GM12878 (cell line): Measurements from ENCODE around the gene TMEM209. TPM values are rescaled to one million over a fixed set of nuclear protein-coding genes. Genes with fewer than 3 reads are reported as not detected.

Experiments
- CREB1 ChIP-seq: IDR thresholded peaks from 2 replicates; pipeline ENCODE4 v1.6.1; 2012; ENCODE audit warnings: low read depth, mild to moderate bottlenecking, inconsistent platforms
- E4F1 ChIP-seq: fragments of 450-650 bp; IDR thresholded peaks from 2 replicates; pipeline ENCODE4 v1.6.1; 2018; ENCODE audit warnings: borderline replicate concordance, mild to moderate bottlenecking; ENCODE audit not compliant: partially characterized antibody
- EP300 ChIP-seq, 2 experiments: fragments of 150-350 bp in 1 of 2; IDR thresholded peaks; 2 replicates each; pipeline ENCODE4 v1.6.1; 2011 to 2012; ENCODE audit warnings: low read depth in 2 of 2, low read length in 2 of 2, borderline replicate concordance in 1 of 2, improper control_type of control experiment in 1 of 2, inconsistent platforms in 1 of 2; ENCODE audit not compliant: control insufficient read depth in 1 of 2
- IKZF2 ChIP-seq, 2 experiments: fragments of 450-650 bp; IDR thresholded peaks; 2 replicates each; pipeline ENCODE4 v1.6.1; 2017; ENCODE audit warnings: mild to moderate bottlenecking in 2 of 2, moderate library complexity in 2 of 2
- MEF2B ChIP-seq: fragments of 450-650 bp; IDR thresholded peaks from 2 replicates; pipeline ENCODE4 v1.6.1; 2018; ENCODE audit warnings: mild to moderate bottlenecking, moderate library complexity; ENCODE audit not compliant: partially characterized antibody, poor library complexity, severe bottlenecking
- NFIC ChIP-seq: IDR thresholded peaks from 2 replicates; pipeline ENCODE4 v1.6.1; 2012; ENCODE audit warnings: low read depth, mild to moderate bottlenecking, inconsistent platforms, low read length, moderate library complexity
- NR2C1 ChIP-seq: fragments of 450-650 bp; IDR thresholded peaks from 2 replicates; pipeline ENCODE4 v1.6.1; 2017; ENCODE audit warnings: antibody characterized with exemption, mild to moderate bottlenecking, moderate library complexity
- PBX3 ChIP-seq: IDR thresholded peaks from 2 replicates; pipeline ENCODE4 v1.6.1; 2011; ENCODE audit warnings: mild to moderate bottlenecking, low read depth, low read length, moderate library complexity; ENCODE audit not compliant: insufficient replicate concordance
- PKNOX1 ChIP-seq: fragments of 450-650 bp; IDR thresholded peaks from 2 replicates; pipeline ENCODE4 v1.6.1; 2016; ENCODE audit warnings: mild to moderate bottlenecking
- RAD51 ChIP-seq: fragments of 450-650 bp; IDR thresholded peaks from 2 replicates; pipeline ENCODE4 v1.6.1; 2016; ENCODE audit warnings: moderate library complexity, mild to moderate bottlenecking, inconsistent platforms
- RELB ChIP-seq: fragments of 450-650 bp; IDR thresholded peaks from 2 replicates; pipeline ENCODE4 v1.6.1; 2017; ENCODE audit warnings: low read depth, mild to moderate bottlenecking, moderate library complexity
- RUNX3 ChIP-seq: IDR thresholded peaks from 2 replicates; pipeline ENCODE4 v1.6.1; 2012; ENCODE audit warnings: low read length, inconsistent platforms
- SIX5 ChIP-seq: IDR thresholded peaks from 2 replicates; pipeline ENCODE4 v1.6.1; 2011; ENCODE audit warnings: mild to moderate bottlenecking, low read depth, low read length, moderate library complexity; ENCODE audit not compliant: severe bottlenecking
- SMC3 ChIP-seq: IDR thresholded peaks from 2 replicates; pipeline ENCODE4 v1.6.1; 2011; ENCODE audit warnings: low read length, improper control_type of control experiment, borderline replicate concordance
- SUPT20H ChIP-seq: IDR thresholded peaks from 2 replicates; pipeline ENCODE4 v1.6.1; 2011; ENCODE audit warnings: low read depth, mild to moderate bottlenecking, low read length, moderate library complexity, borderline replicate concordance; ENCODE audit not compliant: control insufficient read depth
- ZBED1 ChIP-seq: IDR thresholded peaks from 2 replicates; pipeline ENCODE4 v1.6.1; 2016; ENCODE audit warnings: borderline replicate concordance
- ZBTB4 ChIP-seq: fragments of 450-650 bp; formaldehyde crosslinking; IDR thresholded peaks from 2 replicates; pipeline ENCODE4 v1.4.0; 2022; ENCODE audit warnings: mild to moderate bottlenecking, moderate library complexity
- ZZZ3 ChIP-seq: IDR thresholded peaks from 2 replicates; pipeline ENCODE4 v1.6.1; 2011; ENCODE audit warnings: low read depth; ENCODE audit not compliant: control insufficient read depth, insufficient read length
- polyA plus RNA-seq, 11 experiments: library from polyadenylated mRNA; depleted of rRNA in 4 of 11; unstranded in 6 of 11; stranded (reverse) in 5 of 11; fragments of >200 nt; fragmentation: Nextera tagmentation in 4 of 11; fragmentation: Illumina TruSeq in 1 of 11; extraction: Ambion mirVana in 4 of 11; extraction: Trizol in 1 of 11; gene quantifications; 1 replicate in 1 of 11; 2 replicates in 10 of 11; pipeline versions ENCODE4 v1.2.1 to v1.2.3, GENCODE V29; 2011 to 2016; ENCODE audit warnings: inconsistent platforms in 2 of 11, missing spikeins in 2 of 11, low read depth in 1 of 11
- total RNA-seq, 4 experiments: library from RNA; depleted of rRNA in 3 of 4; stranded (reverse); fragments of >200 nt in 3 of 4; fragmentation: Illumina TruSeq in 1 of 4; extraction: Trizol in 1 of 4; gene quantifications; 2 replicates each; pipeline versions ENCODE4 v1.2.1 to v1.2.3, GENCODE V29; 2013 to 2021

TMEM209 gene
- total and polyA plus RNA-seq, 10 of the 15 experiments (the other 5 are each of a cell fraction or from before 2014, with no cell fraction given), result 22.1 to 41.2 (median 35.1) TPM

- peak; percentile 72; the same call in 1 of the 2 replicates for TF ChIP-seq RELB
- peak in 1 of 2 experiments; percentile 61; a peak in 2 of 4 replicates for TF ChIP-seq IKZF2 (IDR thresholded peaks at IDR 0.05)
- TF ChIP-seq NFIC, result no peak
- TF ChIP-seq RUNX3, result peak; percentile 39
- TF ChIP-seq ZBTB4, result no peak
- no peak for TF ChIP-seq ZBED1
- TF ChIP-seq MEF2B, result peak; percentile 54
- peak; percentile 77 for TF ChIP-seq E4F1
- TF ChIP-seq CREB1, result peak; percentile 52; the same call in 1 of the 2 replicates
- peak; percentile 65 for TF ChIP-seq PKNOX1
- peak; percentile 52 for TF ChIP-seq SIX5
- no peak for TF ChIP-seq PBX3
- TF ChIP-seq SMC3, result no peak
- TF ChIP-seq ZZZ3, result no peak
- no peak for TF ChIP-seq RAD51
- 0 out of 4 replicates have a peak, but pooled peaks of 1 of the 2 experiments have one; percentile 23 for TF ChIP-seq EP300 (IDR thresholded peaks at IDR 0.05; ENCODE audit: borderline replicate concordance in 1 of 2, control insufficient read depth in 1 of 2, low read depth in 2 of 2, low read length in 2 of 2)
- peak; percentile 96 for TF ChIP-seq NR2C1
- no peak for TF ChIP-seq SUPT20H
Observed at GRCh38 chr7:130205084-130205947, at the start of gene TMEM209 (continued).
